Thyroid gland (tissue), 4 donors: ENCODE measurements around the gene C10orf90.

Experiments used
- POLR2A ChIP-seq, 2 donors: fragments of 450-650 bp; IDR thresholded peaks; one replicate each; pipeline ENCODE4 v1.6.1; 2017; ENCODE audit warnings: antibody characterized with exemption in 2 of 2, mild to moderate bottlenecking in 2 of 2, moderate library complexity in 1 of 2
- TF ChIP-seq, protein P1 (sequence below), 6 experiments: fragments of 200-600 bp in 3 of 6; fragments of 450-650 bp in 3 of 6; sonication (generic) in 3 of 6; IDR thresholded peaks; one replicate each; pipeline ENCODE4 v1.5.1; 2016 to 2019; ENCODE audit warnings: antibody characterized with exemption in 6 of 6, mild to moderate bottlenecking in 2 of 6, inconsistent platforms in 1 of 6, moderate library complexity in 1 of 6

DNA sequence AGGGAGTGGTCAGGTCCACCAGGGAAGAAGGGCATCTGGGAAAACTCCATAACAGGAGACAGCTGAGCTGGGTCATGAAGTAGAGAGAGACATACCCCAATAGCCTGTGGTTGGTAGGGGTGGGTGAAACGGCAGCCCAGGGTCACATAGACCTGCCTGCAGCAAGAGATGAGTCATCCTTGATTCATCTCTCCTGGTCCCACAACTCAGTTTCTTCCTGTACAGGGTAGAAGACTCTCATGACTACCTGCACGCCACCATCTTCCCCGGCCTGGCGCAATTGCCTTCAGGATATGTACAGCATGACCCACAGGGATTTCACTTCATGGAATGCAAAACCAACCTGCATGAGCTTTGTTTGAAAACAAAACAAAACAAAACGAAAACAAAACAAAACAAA, 237.1 kb downstream of the C10orf90 start:
- TF ChIP-seq, protein P1, sequence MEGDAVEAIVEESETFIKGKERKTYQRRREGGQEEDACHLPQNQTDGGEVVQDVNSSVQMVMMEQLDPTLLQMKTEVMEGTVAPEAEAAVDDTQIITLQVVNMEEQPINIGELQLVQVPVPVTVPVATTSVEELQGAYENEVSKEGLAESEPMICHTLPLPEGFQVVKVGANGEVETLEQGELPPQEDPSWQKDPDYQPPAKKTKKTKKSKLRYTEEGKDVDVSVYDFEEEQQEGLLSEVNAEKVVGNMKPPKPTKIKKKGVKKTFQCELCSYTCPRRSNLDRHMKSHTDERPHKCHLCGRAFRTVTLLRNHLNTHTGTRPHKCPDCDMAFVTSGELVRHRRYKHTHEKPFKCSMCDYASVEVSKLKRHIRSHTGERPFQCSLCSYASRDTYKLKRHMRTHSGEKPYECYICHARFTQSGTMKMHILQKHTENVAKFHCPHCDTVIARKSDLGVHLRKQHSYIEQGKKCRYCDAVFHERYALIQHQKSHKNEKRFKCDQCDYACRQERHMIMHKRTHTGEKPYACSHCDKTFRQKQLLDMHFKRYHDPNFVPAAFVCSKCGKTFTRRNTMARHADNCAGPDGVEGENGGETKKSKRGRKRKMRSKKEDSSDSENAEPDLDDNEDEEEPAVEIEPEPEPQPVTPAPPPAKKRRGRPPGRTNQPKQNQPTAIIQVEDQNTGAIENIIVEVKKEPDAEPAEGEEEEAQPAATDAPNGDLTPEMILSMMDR (IDR thresholded peaks at IDR 0.05) = no peak
- no peak for TF ChIP-seq POLR2A (IDR thresholded peaks at IDR 0.05)
